Measurements from ENCODE around the gene CDON. TPM values are rescaled to one million over a fixed set of nuclear protein-coding genes. Genes with fewer than 3 reads are reported as not detected.

CDON gene
- total RNA-seq, 4 donors from 2014 or later: 1.0 to 2.0 (median 1.8) TPM

DNA sequence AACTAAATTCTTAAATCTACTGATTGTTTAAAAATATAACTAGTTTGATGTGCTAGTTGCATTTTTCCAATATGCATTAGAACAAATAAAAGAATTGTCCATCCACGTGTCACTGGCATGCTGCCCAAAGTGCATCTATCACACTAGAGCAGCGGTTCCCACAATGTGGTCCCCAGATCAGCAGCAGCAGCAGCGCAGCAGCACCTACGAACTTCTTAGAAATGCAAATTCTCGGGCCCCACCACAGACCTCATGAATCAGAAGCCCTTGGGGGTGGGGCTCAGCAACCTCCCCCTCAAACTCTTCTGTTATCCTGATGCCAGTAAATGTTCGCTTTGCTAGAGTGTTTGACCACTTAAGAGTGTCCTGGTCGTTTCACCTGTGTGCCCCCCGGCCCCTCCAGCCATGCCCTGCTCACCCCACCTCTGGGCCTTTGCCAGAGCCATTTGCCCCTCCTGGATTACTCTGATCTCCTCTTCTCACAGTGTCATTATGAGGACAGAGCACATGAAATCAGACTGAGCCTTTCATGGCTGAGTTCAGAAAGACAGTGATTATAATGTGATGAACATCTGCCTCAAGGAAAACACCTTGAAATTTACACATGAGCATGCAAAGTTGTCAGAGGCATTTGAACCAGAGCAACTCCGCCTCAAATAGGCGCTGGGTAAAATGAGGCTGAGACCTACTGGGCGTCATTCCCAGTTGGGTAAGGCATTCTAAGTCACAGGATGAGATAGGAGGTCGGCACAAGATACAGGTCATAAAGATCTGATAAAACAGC, 129.4 kb downstream of the CDON start:
- Histone ChIP-seq H3K27ac (no peak overlapping the region), H3K4me3 (no peak overlapping the region), H3K9me3 (no peaks in the 10 kb centered on the region), H3K36me3 (no peaks in the 10 kb centered on the region), H3K4me1 (no peaks in the 10 kb centered on the region), H3K27me3 (no peaks in the 10 kb centered on the region)
- DNase-seq: no peak
- no peak for ATAC-seq
- intact Hi-C loops (cut with DNase I; ENCODE audit: low total_unique reads): no loop called here
- in situ Hi-C loops (cut with MboI; ENCODE audit: low sequenced_read_pairs in 4 of 4): loop anchor here in 1 of 4 donors (10.0 kb wide), 1 partner anchor 262 kb away; no protein-coding TSS in a partner anchor
- TF ChIP-seq POLR2A (IDR thresholded peaks at IDR 0.05): no peak
- TF ChIP-seq, protein P1, sequence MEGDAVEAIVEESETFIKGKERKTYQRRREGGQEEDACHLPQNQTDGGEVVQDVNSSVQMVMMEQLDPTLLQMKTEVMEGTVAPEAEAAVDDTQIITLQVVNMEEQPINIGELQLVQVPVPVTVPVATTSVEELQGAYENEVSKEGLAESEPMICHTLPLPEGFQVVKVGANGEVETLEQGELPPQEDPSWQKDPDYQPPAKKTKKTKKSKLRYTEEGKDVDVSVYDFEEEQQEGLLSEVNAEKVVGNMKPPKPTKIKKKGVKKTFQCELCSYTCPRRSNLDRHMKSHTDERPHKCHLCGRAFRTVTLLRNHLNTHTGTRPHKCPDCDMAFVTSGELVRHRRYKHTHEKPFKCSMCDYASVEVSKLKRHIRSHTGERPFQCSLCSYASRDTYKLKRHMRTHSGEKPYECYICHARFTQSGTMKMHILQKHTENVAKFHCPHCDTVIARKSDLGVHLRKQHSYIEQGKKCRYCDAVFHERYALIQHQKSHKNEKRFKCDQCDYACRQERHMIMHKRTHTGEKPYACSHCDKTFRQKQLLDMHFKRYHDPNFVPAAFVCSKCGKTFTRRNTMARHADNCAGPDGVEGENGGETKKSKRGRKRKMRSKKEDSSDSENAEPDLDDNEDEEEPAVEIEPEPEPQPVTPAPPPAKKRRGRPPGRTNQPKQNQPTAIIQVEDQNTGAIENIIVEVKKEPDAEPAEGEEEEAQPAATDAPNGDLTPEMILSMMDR (IDR thresholded peaks at IDR 0.05 in 4 of 5, conservative IDR thresholded peaks at IDR 0.05 in 1 of 5): no peak

DNA sequence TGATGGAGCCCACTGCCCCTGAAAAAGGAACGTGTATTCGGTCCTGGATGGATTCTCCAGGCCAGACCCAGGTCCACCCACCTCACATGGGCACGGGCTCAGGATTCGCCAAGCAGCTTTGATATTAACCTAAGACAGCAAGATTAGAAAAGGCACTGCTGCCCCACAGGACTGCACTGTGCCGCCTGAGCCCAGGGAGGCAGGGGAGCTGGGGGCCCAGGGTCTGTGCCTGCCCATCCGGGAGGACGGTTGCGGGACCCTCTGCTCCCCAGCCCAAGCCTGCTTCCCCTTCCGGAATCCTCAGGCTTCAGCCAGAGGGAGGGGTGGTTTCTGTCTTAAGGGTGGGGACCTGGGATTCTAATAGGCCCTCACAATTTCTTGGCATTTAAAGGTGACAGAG, 130.4 kb downstream of the CDON start:
- H3K4me1 ChIP-seq: no peaks in the 10 kb centered on the region
- DNase-seq (no peak), ATAC-seq (no peak)
- in situ Hi-C loops (cut with MboI; ENCODE audit: low sequenced_read_pairs in 4 of 4): loop anchor here in 1 of 4 donors (10.0 kb wide), 1 partner anchor 262 kb away; no protein-coding TSS in a partner anchor
- H3K27ac ChIP-seq: no peak overlapping the region
- intact Hi-C loops (cut with DNase I; ENCODE audit: low total_unique reads): no loop called here
- H3K9me3 ChIP-seq: no peaks in the 10 kb centered on the region
- H3K27me3 ChIP-seq: no peaks in the 10 kb centered on the region
- TF ChIP-seq, protein P1 (IDR thresholded peaks at IDR 0.05 in 4 of 5, conservative IDR thresholded peaks at IDR 0.05 in 1 of 5): no peak
- TF ChIP-seq POLR2A (IDR thresholded peaks at IDR 0.05): no peak
- no peak overlapping the region for H3K4me3 ChIP-seq
- no peaks in the 10 kb centered on the region for H3K36me3 ChIP-seq

DNA sequence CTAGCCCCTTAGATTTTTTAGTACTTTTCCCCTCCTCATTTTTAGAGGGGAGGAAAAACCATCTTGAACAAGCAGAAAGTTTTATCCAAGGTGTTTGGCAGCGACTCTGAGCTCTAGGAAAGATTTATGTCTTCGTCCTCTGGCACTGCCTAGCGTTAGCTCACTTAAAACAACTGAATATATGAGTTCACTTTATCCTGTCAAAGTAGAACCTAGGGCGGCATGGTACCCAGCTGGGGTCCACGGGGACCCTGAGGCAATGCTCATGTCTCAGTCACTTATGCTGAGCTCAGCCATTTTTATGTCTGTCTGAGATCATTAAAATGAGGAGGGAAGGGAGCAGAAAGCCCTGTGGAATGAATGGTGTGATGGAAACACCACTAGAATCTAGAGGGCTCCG, 131.0 kb downstream of the CDON start:
- Histone ChIP-seq H3K9me3 (no peaks in the 10 kb centered on the region), H3K4me3 (no peak overlapping the region), H3K27ac (no peak overlapping the region), H3K27me3 (no peaks in the 10 kb centered on the region), H3K4me1 (no peaks in the 10 kb centered on the region), H3K36me3 (no peaks in the 10 kb centered on the region)
- TF ChIP-seq, protein P1 (IDR thresholded peaks at IDR 0.05 in 4 of 5, conservative IDR thresholded peaks at IDR 0.05 in 1 of 5): no peak
- no peak for TF ChIP-seq POLR2A (IDR thresholded peaks at IDR 0.05)
- DNase-seq (no peak), ATAC-seq (no peak)
- intact Hi-C loops (cut with DNase I; ENCODE audit: low total_unique reads): no loop called here
- in situ Hi-C loops (cut with MboI; ENCODE audit: low sequenced_read_pairs in 4 of 4): loop anchor here in 1 of 4 donors (10.0 kb wide), 1 partner anchor 263 kb away; no protein-coding TSS in a partner anchor

DNA sequence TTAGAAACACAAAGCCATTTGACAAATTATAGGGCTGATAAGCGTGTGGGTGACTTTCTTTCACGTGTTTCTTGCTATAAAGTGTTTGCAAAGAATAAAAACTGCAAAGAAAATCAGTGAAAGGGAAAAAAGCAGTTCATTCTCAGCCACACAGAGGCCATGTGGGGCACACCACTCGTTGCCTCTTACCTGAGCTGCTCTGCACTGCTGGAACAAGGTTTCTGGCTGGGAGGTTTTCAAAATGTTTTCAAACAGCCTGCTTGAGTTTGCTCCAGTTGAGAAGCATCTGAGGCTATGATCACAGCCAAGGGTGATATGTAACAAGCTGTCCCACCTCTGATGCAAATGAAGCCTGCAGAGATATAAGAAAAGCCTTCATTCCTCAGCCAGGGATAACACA, 131.6 kb downstream of the CDON start:
- H3K9me3 ChIP-seq: no peaks in the 10 kb centered on the region
- ATAC-seq: no peak
- TF ChIP-seq, protein P1 (IDR thresholded peaks at IDR 0.05 in 4 of 5, conservative IDR thresholded peaks at IDR 0.05 in 1 of 5): no peak
- TF ChIP-seq POLR2A (IDR thresholded peaks at IDR 0.05): no peak
- no peaks in the 10 kb centered on the region for H3K4me1 ChIP-seq
- in situ Hi-C loops (cut with MboI; ENCODE audit: low sequenced_read_pairs in 4 of 4) (loop anchor here in 1 of 4 donors (10.0 kb wide), 1 partner anchor 264 kb away; no protein-coding TSS in a partner anchor), intact Hi-C loops (cut with DNase I; ENCODE audit: low total_unique reads) (no loop called here)
- DNase-seq: no peak
- H3K36me3 ChIP-seq: no peaks in the 10 kb centered on the region
- H3K4me3 ChIP-seq: no peak overlapping the region
- H3K27me3 ChIP-seq: no peaks in the 10 kb centered on the region
- H3K27ac ChIP-seq: no peak overlapping the region

Measured in gastrocnemius medialis (tissue), 4 donors.